Immature natural killer cell (primary cell): ENCODE results near the gene SPSB2. TPM values are rescaled to one million over a fixed set of nuclear protein-coding genes. Genes with fewer than 3 reads are reported as not detected.

Source experiments
- DNase-seq, 3 donors: peaks; one replicate each; pipeline ENCODE4 v3.0.0; 2022; ENCODE audit warnings: mixed read lengths in 1 of 3
- H3K27ac Mint-ChIP-seq, 6 donors: one replicate each; pipeline ENCODE4 v1.8.0; 2020; ENCODE audit warnings: mixed read lengths in 6 of 6, mild to moderate bottlenecking in 5 of 6, inconsistent platforms in 4 of 6, moderate library complexity in 3 of 6
- H3K27me3 Mint-ChIP-seq, 3 donors: one replicate each; pipeline ENCODE4 v1.8.0; 2020 to 2021; ENCODE audit warnings: low read depth in 3 of 3, mild to moderate bottlenecking in 3 of 3, mixed read lengths in 3 of 3, moderate library complexity in 3 of 3, inconsistent platforms in 1 of 3
- H3K36me3 Mint-ChIP-seq, 3 donors: one replicate each; pipeline ENCODE4 v1.8.0; 2020; ENCODE audit warnings: mixed read lengths in 3 of 3, inconsistent platforms in 2 of 3, mild to moderate bottlenecking in 2 of 3
- H3K4me1 Mint-ChIP-seq, 2 donors: one replicate each; pipeline ENCODE4 v1.8.0; 2020; ENCODE audit warnings: inconsistent platforms in 2 of 2, mild to moderate bottlenecking in 2 of 2, mixed read lengths in 2 of 2, moderate library complexity in 1 of 2
- H3K4me3 Mint-ChIP-seq, 5 donors: one replicate each; pipeline ENCODE4 v1.8.0; 2020; ENCODE audit warnings: mild to moderate bottlenecking in 5 of 5, mixed read lengths in 5 of 5, inconsistent platforms in 3 of 5, moderate library complexity in 3 of 5
- H3K9me3 Mint-ChIP-seq, 6 donors: one replicate each; pipeline ENCODE4 v1.8.0; 2020; ENCODE audit warnings: mild to moderate bottlenecking in 6 of 6, mixed read lengths in 6 of 6, inconsistent platforms in 4 of 6, moderate library complexity in 3 of 6
- polyA plus RNA-seq, 3 donors: library from polyadenylated mRNA; unstranded; fragments of 300-500 nt; fragmentation: Illumina TruSeq; gene quantifications; one replicate each; pipeline ENCODE4 v1.2.3, GENCODE V29; 2021

SPSB2 gene, protein sequence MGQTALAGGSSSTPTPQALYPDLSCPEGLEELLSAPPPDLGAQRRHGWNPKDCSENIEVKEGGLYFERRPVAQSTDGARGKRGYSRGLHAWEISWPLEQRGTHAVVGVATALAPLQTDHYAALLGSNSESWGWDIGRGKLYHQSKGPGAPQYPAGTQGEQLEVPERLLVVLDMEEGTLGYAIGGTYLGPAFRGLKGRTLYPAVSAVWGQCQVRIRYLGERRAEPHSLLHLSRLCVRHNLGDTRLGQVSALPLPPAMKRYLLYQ
- polyA plus RNA-seq = 10 to 100 TPM; 11.2 to 17.0 (median 11.4) TPM

- peaks cover 43 to 47% of the 10 kb centered on the region in 2 donors for H3K4me1 Mint-ChIP-seq
- peaks cover 0 to 4% (median 3%) of the 10 kb centered on the region in 3 donors for H3K27me3 Mint-ChIP-seq
- peaks cover 4 to 17% (median 8%) of the 10 kb centered on the region in 3 donors for H3K36me3 Mint-ChIP-seq
- no peaks in the 10 kb centered on the region for H3K9me3 Mint-ChIP-seq
- DNase-seq = peak; percentile 98 to 99 (median 99)
- peak within 1 kb of the TSS; percentile 88 to 92 (median 91) for H3K4me3 Mint-ChIP-seq
- peak within 1 kb of the TSS; percentile 59 to 94 (median 90) for H3K27ac Mint-ChIP-seq
These were observed at the start of gene SPSB2 for GRCh38 chr12:6873094-6874014. Gene SPSB2 (minus strand): TSS chr12:6873303. CDS start chr12:6872901, 402 bp downstream.

DNA sequence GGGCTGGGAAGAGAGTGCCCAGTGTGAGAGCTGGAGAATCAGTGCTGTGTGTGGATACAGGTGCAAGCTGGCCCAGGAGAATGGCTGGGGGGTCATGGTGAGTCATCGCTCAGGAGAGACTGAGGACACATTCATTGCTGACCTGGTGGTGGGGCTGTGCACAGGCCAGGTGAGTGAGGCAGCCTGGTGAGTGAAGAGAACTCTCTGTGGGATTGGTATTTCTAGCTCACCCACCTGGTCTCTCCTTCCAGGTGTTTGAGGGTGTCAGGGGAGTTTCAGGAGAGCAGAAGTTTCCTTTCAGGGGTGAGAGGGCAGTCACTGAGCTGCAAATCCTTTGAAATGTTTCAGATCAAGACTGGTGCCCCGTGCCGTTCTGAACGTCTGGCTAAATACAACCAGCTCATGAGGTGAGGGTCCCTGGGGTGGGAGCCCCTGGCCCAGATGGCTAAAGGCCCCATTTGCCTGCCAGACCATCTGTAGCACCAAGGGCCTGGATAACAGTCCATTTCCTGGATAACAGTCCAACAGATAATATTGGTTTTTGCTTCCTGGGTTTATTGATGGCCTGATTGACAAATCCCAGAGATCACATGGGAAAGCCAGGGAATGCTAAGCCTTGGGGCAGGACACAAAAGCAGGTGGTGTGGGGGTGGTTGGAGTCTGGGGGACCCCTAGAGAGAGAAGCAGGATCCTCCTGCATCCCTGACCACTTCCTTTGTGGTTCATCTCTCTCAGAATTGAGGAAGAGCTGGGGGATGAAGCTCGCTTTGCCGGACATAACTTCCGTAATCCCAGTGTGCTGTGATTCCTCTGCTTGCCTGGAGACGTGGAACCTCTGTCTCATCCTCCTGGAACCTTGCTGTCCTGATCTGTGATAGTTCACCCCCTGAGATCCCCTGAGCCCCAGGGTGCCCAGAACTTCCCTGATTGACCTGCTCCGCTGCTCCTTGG, 49.2 kb upstream of the SPSB2 start:
- Mint-ChIP-seq H3K27me3 (peaks cover 0 to 15% (median 7%) of the 10 kb centered on the region in 3 donors), H3K36me3 (peaks cover 0 to 5% (median 0%) of the 10 kb centered on the region in 3 donors), H3K4me3 (no peak overlapping the region), H3K4me1 (peaks cover 18 to 20% of the 10 kb centered on the region in 2 donors), H3K9me3 (no peaks in the 10 kb centered on the region), H3K27ac (peak overlapping the region in 1 of 6 donors; percentile 16)
- no peak for DNase-seq

GRCh38 chr12:6921539-6921938, 48.4 kb upstream of the SPSB2 start:
- H3K4me1 Mint-ChIP-seq = peaks cover 12 to 13% of the 10 kb centered on the region in 2 donors
- H3K4me3 Mint-ChIP-seq = no peak overlapping the region
- H3K27ac Mint-ChIP-seq = no peak overlapping the region
- H3K27me3 Mint-ChIP-seq = peaks cover 0 to 13% (median 2%) of the 10 kb centered on the region in 3 donors
- H3K36me3 Mint-ChIP-seq = peaks cover 0 to 5% (median 0%) of the 10 kb centered on the region in 3 donors
- H3K9me3 Mint-ChIP-seq = no peaks in the 10 kb centered on the region
- no peak for DNase-seq

GRCh38 chr12:6919588-6919987, 46.5 kb upstream of the SPSB2 start:
- H3K9me3 Mint-ChIP-seq = no peaks in the 10 kb centered on the region
- H3K36me3 Mint-ChIP-seq = peaks cover 0 to 5% (median 0%) of the 10 kb centered on the region in 3 donors
- peaks cover 15 to 16% of the 10 kb centered on the region in 2 donors for H3K4me1 Mint-ChIP-seq
- peaks cover 1 to 8% (median 3%) of the 10 kb centered on the region in 3 donors for H3K27me3 Mint-ChIP-seq
- DNase-seq = no peak
- no peak overlapping the region for H3K4me3 Mint-ChIP-seq
- H3K27ac Mint-ChIP-seq = peak overlapping the region in 2 of 6 donors; percentile 30 to 41

DNA sequence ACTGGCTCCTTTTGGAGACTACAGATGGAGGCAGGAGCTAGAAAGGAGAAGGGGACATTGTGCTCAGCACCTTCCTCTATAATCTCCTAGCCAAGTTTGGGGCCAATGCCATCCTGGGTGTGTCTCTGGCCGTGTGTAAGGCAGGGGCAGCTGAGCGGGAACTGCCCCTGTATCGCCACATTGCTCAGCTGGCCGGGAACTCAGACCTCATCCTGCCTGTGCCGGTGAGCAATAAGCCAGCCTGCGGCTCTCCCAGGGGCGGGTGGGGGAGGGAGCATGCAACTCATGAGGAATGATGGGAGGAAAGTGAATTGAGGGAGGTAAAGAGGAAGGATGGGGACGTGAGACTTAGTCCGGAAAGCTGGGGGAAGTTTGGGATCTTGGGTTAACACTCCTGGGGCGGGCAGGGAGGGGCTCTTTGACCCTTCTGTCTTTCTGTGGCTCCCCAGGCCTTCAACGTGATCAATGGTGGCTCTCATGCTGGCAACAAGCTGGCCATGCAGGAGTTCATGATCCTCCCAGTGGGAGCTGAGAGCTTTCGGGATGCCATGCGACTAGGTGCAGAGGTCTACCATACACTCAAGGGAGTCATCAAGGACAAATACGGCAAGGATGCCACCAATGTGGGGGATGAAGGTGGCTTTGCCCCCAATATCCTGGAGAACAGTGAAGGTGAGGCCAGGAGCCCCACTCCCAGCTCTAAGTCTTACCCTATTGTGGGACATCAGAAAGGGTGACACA, 44.6 kb upstream of the SPSB2 start:
- peaks cover 0 to 5% (median 0%) of the 10 kb centered on the region in 3 donors for H3K36me3 Mint-ChIP-seq
- H3K27me3 Mint-ChIP-seq = peaks cover 2 to 9% (median 3%) of the 10 kb centered on the region in 3 donors
- no peaks in the 10 kb centered on the region for H3K9me3 Mint-ChIP-seq
- H3K4me1 Mint-ChIP-seq = peaks cover 15 to 24% of the 10 kb centered on the region in 2 donors
- peak overlapping the region in 1 of 6 donors; percentile 17 for H3K27ac Mint-ChIP-seq
- no peak overlapping the region for H3K4me3 Mint-ChIP-seq
- no peak for DNase-seq

- H3K36me3 Mint-ChIP-seq = peaks cover 0 to 5% (median 0%) of the 10 kb centered on the region in 3 donors
- H3K9me3 Mint-ChIP-seq = no peaks in the 10 kb centered on the region
- H3K4me1 Mint-ChIP-seq = peaks cover 16 to 25% of the 10 kb centered on the region in 2 donors
These were observed 43.5 kb upstream of the SPSB2 start for GRCh38 chr12:6916426-6917200.

DNA sequence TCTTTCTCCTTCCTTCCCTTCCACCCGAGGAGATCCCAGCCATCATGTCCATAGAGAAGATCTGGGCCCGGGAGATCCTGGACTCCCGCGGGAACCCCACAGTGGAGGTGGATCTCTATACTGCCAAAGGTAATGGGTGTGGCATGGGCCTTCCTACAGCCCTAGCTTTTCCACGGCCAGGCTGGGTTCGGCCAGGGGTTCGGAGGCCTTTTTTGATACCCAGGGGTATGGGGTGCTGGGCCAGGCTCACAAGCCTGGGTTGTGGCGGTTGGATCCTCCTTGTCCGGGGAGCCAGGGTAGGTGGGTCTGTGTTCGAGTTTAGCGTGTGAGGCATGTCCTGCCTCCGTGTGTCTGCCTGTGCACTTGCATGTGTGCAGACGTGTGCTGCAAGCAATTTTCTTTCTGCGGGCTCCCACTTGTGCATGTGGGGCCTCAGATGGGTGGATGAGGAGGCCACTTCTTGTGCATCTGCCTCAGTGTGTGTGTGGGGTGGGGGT, 42.7 kb upstream of the SPSB2 start:
- H3K4me3 Mint-ChIP-seq = peak overlapping the region in 2 of 5 donors; percentile 57 to 62
- peaks cover 16 to 25% of the 10 kb centered on the region in 2 donors for H3K4me1 Mint-ChIP-seq
- H3K9me3 Mint-ChIP-seq = no peaks in the 10 kb centered on the region

More at GRCh38 chr12:6916426-6917200, 43.5 kb upstream of the SPSB2 start:
- DNase-seq = no peak
- Mint-ChIP-seq H3K27ac (peak overlapping the region in 2 of 6 donors; percentile 24 to 41), H3K27me3 (peaks cover 2 to 9% (median 3%) of the 10 kb centered on the region in 3 donors), H3K4me3 (peak overlapping the region in 1 of 5 donors; percentile 39)

GRCh38 chr12:6914947-6915788, 42.1 kb upstream of the SPSB2 start:
- Mint-ChIP-seq H3K4me3 (peak overlapping the region; percentile 86 to 94 (median 87)), H3K27me3 (peaks cover 2 to 9% (median 3%) of the 10 kb centered on the region in 3 donors), H3K27ac (peak overlapping the region; percentile 74 to 90 (median 86)), H3K9me3 (no peaks in the 10 kb centered on the region), H3K4me1 (peaks cover 16 to 25% of the 10 kb centered on the region in 2 donors), H3K36me3 (peaks cover 0 to 5% (median 0%) of the 10 kb centered on the region in 3 donors)
- no peak for DNase-seq

More for the DNA sequence above, 42.7 kb upstream of the SPSB2 start:
- no peak for DNase-seq
- H3K27me3 Mint-ChIP-seq = peaks cover 2 to 9% (median 3%) of the 10 kb centered on the region in 3 donors
- peak overlapping the region in 3 of 6 donors; percentile 13 to 42 (median 24) for H3K27ac Mint-ChIP-seq
- peaks cover 0 to 5% (median 0%) of the 10 kb centered on the region in 3 donors for H3K36me3 Mint-ChIP-seq

DNA sequence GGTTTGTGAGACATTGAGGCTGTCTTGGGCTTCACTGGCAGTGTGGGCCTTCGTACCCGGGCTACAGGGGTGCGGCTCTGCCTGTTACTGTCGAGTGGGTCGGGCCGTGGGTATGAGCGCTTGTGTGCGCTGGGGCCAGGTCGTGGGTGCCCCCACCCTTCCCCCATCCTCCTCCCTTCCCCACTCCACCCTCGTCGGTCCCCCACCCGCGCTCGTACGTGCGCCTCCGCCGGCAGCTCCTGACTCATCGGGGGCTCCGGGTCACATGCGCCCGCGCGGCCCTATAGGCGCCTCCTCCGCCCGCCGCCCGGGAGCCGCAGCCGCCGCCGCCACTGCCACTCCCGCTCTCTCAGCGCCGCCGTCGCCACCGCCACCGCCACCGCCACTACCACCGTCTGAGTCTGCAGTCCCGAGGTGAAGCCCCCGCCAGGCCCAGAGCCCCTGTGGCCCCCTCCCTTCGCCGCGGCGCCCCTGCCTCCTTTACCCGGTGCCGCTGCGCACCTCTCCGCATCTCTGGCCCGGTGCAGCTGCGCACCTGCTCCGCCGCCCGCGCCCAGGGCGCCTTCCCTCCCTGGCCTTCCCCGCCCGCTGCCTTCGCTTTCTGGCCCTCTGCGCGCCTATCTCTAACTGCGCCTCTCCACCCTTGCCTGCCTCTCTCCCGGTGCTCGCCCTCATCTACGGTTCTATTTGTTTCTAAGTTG, 41.3 kb upstream of the SPSB2 start, which contains the start of gene ENO2:
Gene ENO2, plus strand, starts transcription at position 335 of the 701 bp plus-strand sequence. CDS start 1,253 bp downstream, outside the sequence.
- Mint-ChIP-seq H3K4me1 (peaks cover 16 to 25% of the 10 kb centered on the region in 2 donors), H3K9me3 (no peaks in the 10 kb centered on the region), H3K36me3 (no peaks in the 10 kb centered on the region), H3K27ac (peak within 1 kb of the TSS; percentile 74 to 90 (median 86)), H3K27me3 (peaks cover 2 to 5% (median 3%) of the 10 kb centered on the region in 3 donors), H3K4me3 (peak within 1 kb of the TSS; percentile 86 to 94 (median 87))
- peak; percentile 78 to 83 (median 81) for DNase-seq

DNA sequence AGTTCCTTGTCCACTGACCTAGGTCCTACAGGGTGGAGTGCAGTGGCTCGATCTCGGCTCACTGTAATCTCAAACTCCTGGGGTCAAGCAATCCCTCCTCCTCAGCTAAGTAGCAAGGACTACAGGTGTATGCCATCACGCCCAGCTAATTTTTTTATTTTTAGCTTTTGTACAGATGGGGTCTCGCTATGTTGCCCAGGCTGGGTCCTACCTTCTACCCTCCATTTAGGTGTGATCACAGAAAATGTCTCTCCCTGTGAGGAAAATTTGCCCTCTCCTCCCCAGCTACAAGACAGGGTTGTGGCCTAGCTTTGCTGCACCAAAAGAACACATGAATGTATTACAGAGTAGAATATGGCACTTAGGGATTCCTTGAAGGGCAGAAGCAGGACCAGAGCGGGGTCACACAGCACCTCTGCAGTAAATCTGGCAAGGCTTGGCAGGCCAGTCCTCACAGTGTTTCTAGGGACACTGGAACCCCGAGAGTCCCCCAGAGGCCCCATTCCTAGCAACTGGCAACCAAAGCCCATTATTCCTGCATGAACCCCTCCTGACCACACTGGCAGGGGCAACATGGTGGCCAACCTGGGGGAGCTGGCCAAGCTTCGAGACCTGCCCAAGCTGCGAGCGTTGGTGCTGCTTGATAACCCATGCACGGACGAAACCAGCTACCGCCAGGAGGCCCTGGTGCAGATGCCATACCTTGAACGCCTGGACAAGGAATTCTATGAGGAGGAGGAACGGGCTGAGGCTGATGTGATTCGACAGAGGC, 39.2 kb upstream of the SPSB2 start:
- peaks cover 2 to 5% (median 3%) of the 10 kb centered on the region in 3 donors for H3K27me3 Mint-ChIP-seq
- DNase-seq = no peak
- peaks cover 16 to 25% of the 10 kb centered on the region in 2 donors for H3K4me1 Mint-ChIP-seq
- peak overlapping the region in 1 of 6 donors; percentile 74 for H3K27ac Mint-ChIP-seq
- peak overlapping the region in 2 of 5 donors; percentile 87 to 94 for H3K4me3 Mint-ChIP-seq
- no peaks in the 10 kb centered on the region for H3K9me3 Mint-ChIP-seq
- no peaks in the 10 kb centered on the region for H3K36me3 Mint-ChIP-seq
